CD4-positive, alpha-beta T cell (primary cell): ENCODE results near the gene ZNF768. TPM values are rescaled to one million over a fixed set of nuclear protein-coding genes. Genes with fewer than 3 reads are reported as not detected.
"Not testable (repeated sequence)": the region's sequence is repeated elsewhere in the genome, so short reads cannot be mapped to it uniquely, and the experiment has no call there.

Experiments used
- ATAC-seq: fragments of 200-7000 bp; cut with Tn5 transposase; one replicate; pipeline ENCODE4 v1.10.0; 2022; ENCODE audit warnings: mild to moderate bottlenecking; ENCODE audit not compliant: poor library complexity
- CTCF ChIA-PET: fragments of 350-600 bp; sonication (Branson Sonifier 250); formaldehyde crosslinking; loops from one replicate; lab custom pipeline; 2021; ENCODE audit warnings: antibody characterized with exemption, inconsistent platforms; lab: Charles Lee
- POLR2A ChIA-PET: fragments of 350-600 bp; sonication (Branson Sonifier 250); formaldehyde crosslinking; loops from one replicate; lab custom pipeline; 2021; ENCODE audit warnings: antibody characterized with exemption, inconsistent platforms; lab: Charles Lee
- DNase-seq, 14 experiments: peaks; one replicate each; pipeline ENCODE4 v3.0.0-alpha.2; 2013 to 2020; ENCODE audit warnings: mixed read lengths in 2 of 14
- H3K27ac ChIP-seq, 2 donors: one replicate each; pipeline versions ENCODE4 v1.5.1 to v1.7.0; 2013; ENCODE audit warnings: low read length in 2 of 2, low read depth in 1 of 2, mild to moderate bottlenecking in 1 of 2
- H3K27me3 ChIP-seq, 2 experiments: 1 replicate in 1 of 2; 2 replicates in 1 of 2; pipeline versions ENCODE4 v1.6.1 to v1.7.0; 2013; ENCODE audit warnings: low read length in 2 of 2, control low read depth in 1 of 2, mild to moderate bottlenecking in 1 of 2, moderate library complexity in 1 of 2; ENCODE audit not compliant: insufficient read depth in 2 of 2, control insufficient read depth in 1 of 2
- H3K36me3 ChIP-seq: one replicate; pipeline ENCODE4 v1.6.1; 2013; ENCODE audit warnings: low read length, control low read depth; ENCODE audit not compliant: insufficient read depth
- H3K4me1 ChIP-seq: one replicate; pipeline ENCODE4 v1.6.1; 2013; ENCODE audit warnings: low read length, control low read depth; ENCODE audit not compliant: insufficient read depth
- H3K4me3 ChIP-seq: one replicate; pipeline ENCODE4 v1.5.1; 2013; ENCODE audit warnings: mild to moderate bottlenecking, low read length, moderate library complexity
- H3K9me3 ChIP-seq, 2 experiments: 1 replicate in 1 of 2; 2 replicates in 1 of 2; pipeline versions ENCODE4 v1.6.1 to v1.7.0; 2013; ENCODE audit warnings: low read length in 2 of 2, mild to moderate bottlenecking in 2 of 2, control low read depth in 1 of 2, moderate library complexity in 1 of 2; ENCODE audit not compliant: control insufficient read depth in 1 of 2, insufficient read depth in 1 of 2
- H3K27ac Mint-ChIP-seq: one replicate; pipeline ENCODE4 v1.8.0; 2020; ENCODE audit warnings: mixed read lengths
- H3K27me3 Mint-ChIP-seq: one replicate; pipeline ENCODE4 v1.8.0; 2021; ENCODE audit warnings: mixed read lengths
- H3K36me3 Mint-ChIP-seq: one replicate; pipeline ENCODE4 v1.8.0; 2021; ENCODE audit warnings: low read depth, mixed read lengths
- H3K4me1 Mint-ChIP-seq: one replicate; pipeline ENCODE4 v1.8.0; 2021; ENCODE audit warnings: low read depth, mixed read lengths
- H3K4me3 Mint-ChIP-seq: one replicate; pipeline ENCODE4 v1.8.0; 2020; ENCODE audit warnings: mild to moderate bottlenecking, mixed read lengths
- H3K9me3 Mint-ChIP-seq: one replicate; pipeline ENCODE4 v1.8.0; 2020; ENCODE audit warnings: mixed read lengths
- CTCF ChIP-seq: fragments of 200-600 bp; IDR thresholded peaks from one replicate; pipeline ENCODE4 v1.8.0; 2022; ENCODE audit warnings: antibody characterized with exemption, mild to moderate bottlenecking
- intact Hi-C, 2 experiments: fragments of 100-400 bp; cut with DNase I in 1 of 2; cut with micrococcal nuclease in 1 of 2; formaldehyde crosslinking; loops; one replicate each; pipeline versions ENCODE4 v1.15.1 to v1.9.0; 2023 to 2025; cut with DNase I, micrococcal nuclease
- total RNA-seq, 174 experiments: library from RNA in 2 of 174; stranded (reverse) in 2 of 174; gene quantifications; one replicate each; pipeline ENCODE4 v1.2.3 and lab custom pipeline; 2021 to 2026

Gene ZNF768
- total RNA-seq, 2 experiments from 2014 or later, result 3.9 to 4.1 TPM

GRCh38 chr16:30546115-30546514 is 19.7 kb upstream of the ZNF768 start:
- Mint-ChIP-seq H3K36me3 (no peaks in the 10 kb centered on the region), H3K4me3 (no peak overlapping the region), H3K27ac (no peak overlapping the region), H3K27me3 (no peaks in the 10 kb centered on the region), H3K4me1 (peaks cover 12% of the 10 kb centered on the region), H3K9me3 (no peaks in the 10 kb centered on the region)
- no peaks in the 10 kb centered on the region for H3K9me3 ChIP-seq
- H3K27ac ChIP-seq, result no peak overlapping the region
- no peak for TF ChIP-seq CTCF
- intact Hi-C loops, result no loop called here
- POLR2A ChIA-PET, result interaction anchor here (1.0 kb wide), 1 partner anchor 10 kb away, joined by 3 read pairs; no protein-coding TSS in a partner anchor
- peaks cover 11% of the 10 kb centered on the region for H3K4me1 ChIP-seq
- no peak overlapping the region for H3K4me3 ChIP-seq
- DNase-seq (no peak), ATAC-seq (no peak)
- no peaks in the 10 kb centered on the region for H3K27me3 ChIP-seq
- CTCF ChIA-PET, result no interaction called here
- no peaks in the 10 kb centered on the region for H3K36me3 ChIP-seq

GRCh38 chr16:30543067-30543466 is 16.7 kb upstream of the ZNF768 start:
- Histone ChIP-seq H3K9me3 (no peaks in the 10 kb centered on the region), H3K36me3 (no peaks in the 10 kb centered on the region), H3K27ac (no peak overlapping the region), H3K4me1 (peaks cover 2% of the 10 kb centered on the region), H3K27me3 (no peaks in the 10 kb centered on the region), H3K4me3 (no peak overlapping the region)
- Mint-ChIP-seq H3K27me3 (no peaks in the 10 kb centered on the region), H3K4me3 (no peak overlapping the region), H3K9me3 (no peaks in the 10 kb centered on the region), H3K4me1 (no peaks in the 10 kb centered on the region), H3K36me3 (no peaks in the 10 kb centered on the region), H3K27ac (no peak overlapping the region)
- no peak for DNase-seq
- intact Hi-C loops, result no loop called here
- ChIA-PET CTCF (no interaction called here), POLR2A (interaction anchor here (1.6 kb wide), 1 partner anchor 8 kb away, joined by 7 read pairs; the partner anchor contains the start of gene ZNF747)
- TF ChIP-seq CTCF, result no peak
- ATAC-seq, result no peak

- CTCF ChIA-PET, result no interaction called here
- no peak for DNase-seq
- H3K36me3 Mint-ChIP-seq, result no peaks in the 10 kb centered on the region
- H3K27me3 ChIP-seq, result no peaks in the 10 kb centered on the region
- no peaks in the 10 kb centered on the region for H3K27me3 Mint-ChIP-seq
- intact Hi-C loops, result no loop called here
- POLR2A ChIA-PET, result interaction anchor here (0.9 kb wide), 1 partner anchor 16 kb away, joined by 3 read pairs; no protein-coding TSS in a partner anchor
- H3K4me3 Mint-ChIP-seq, result no peak overlapping the region
- no peaks in the 10 kb centered on the region for H3K9me3 Mint-ChIP-seq
- no peak for TF ChIP-seq CTCF
- no peak overlapping the region for H3K4me3 ChIP-seq
- H3K36me3 ChIP-seq, result no peaks in the 10 kb centered on the region
- ATAC-seq, result no peak
- no peak overlapping the region for H3K27ac Mint-ChIP-seq
- no peaks in the 10 kb centered on the region for H3K9me3 ChIP-seq
- H3K4me1 ChIP-seq, result peaks cover 3% of the 10 kb centered on the region
- H3K27ac ChIP-seq, result no peak overlapping the region
- H3K4me1 Mint-ChIP-seq, result peaks cover 10% of the 10 kb centered on the region
Measured at GRCh38 chr16:30541502-30542329, 15.3 kb upstream of the ZNF768 start.

GRCh38 chr16:30540916-30541464 is 14.6 kb upstream of the ZNF768 start:
- H3K9me3 ChIP-seq, H3K27ac ChIP-seq, ATAC-seq, H3K27me3 ChIP-seq, H3K4me1 ChIP-seq, H3K27ac Mint-ChIP-seq, DNase-seq, H3K4me3 ChIP-seq, H3K4me3 Mint-ChIP-seq, H3K36me3 ChIP-seq, H3K9me3 Mint-ChIP-seq, H3K27me3 Mint-ChIP-seq, intact Hi-C loops, H3K36me3 Mint-ChIP-seq: not testable (repeated sequence)
- POLR2A ChIA-PET, result interaction anchor here (0.9 kb wide), 1 partner anchor 16 kb away, joined by 3 read pairs; no protein-coding TSS in a partner anchor
- CTCF ChIA-PET, result interaction anchor here (0.8 kb wide), 1 partner anchor 17 kb away, joined by 3 read pairs; the partner anchor contains the start of gene ZNF764
- H3K4me1 Mint-ChIP-seq, result peaks cover 17% of the 10 kb centered on the region

GRCh38 chr16:30539986-30540526 is 13.7 kb upstream of the ZNF768 start:
- CTCF ChIA-PET, result interaction anchor here (0.8 kb wide), 1 partner anchor 18 kb away, joined by 3 read pairs; the partner anchor contains the start of gene ZNF764
- Mint-ChIP-seq H3K36me3 (peaks cover 10% of the 10 kb centered on the region), H3K4me1 (peaks cover 27% of the 10 kb centered on the region)
- H3K36me3 ChIP-seq, H3K27me3 ChIP-seq, DNase-seq, H3K27ac Mint-ChIP-seq, H3K27ac ChIP-seq, ATAC-seq, H3K4me3 Mint-ChIP-seq, H3K4me3 ChIP-seq, H3K9me3 Mint-ChIP-seq, H3K27me3 Mint-ChIP-seq, H3K9me3 ChIP-seq, POLR2A ChIA-PET: not testable (repeated sequence)
- peaks cover 19% of the 10 kb centered on the region for H3K4me1 ChIP-seq
- intact Hi-C loops, result loop anchor here in 1 of 2 experiments (5.0 kb wide), 2 partner anchors 57 to 93 kb away; partner anchors contain the start of gene SEPHS2
